IMR-90 (cell line): Measurements from ENCODE around the gene LNX1.

Source experiments
- CTCF ChIP-seq: conservative IDR thresholded peaks from 2 replicates; pipeline ENCODE4 v1.5.1; 2012; ENCODE audit warnings: mild to moderate bottlenecking, low read depth, low read length, improper control_type of control experiment
- ELK1 ChIP-seq: fragments of 150-350 bp; IDR thresholded peaks from 2 replicates; pipeline ENCODE4 v1.6.1; 2016; ENCODE audit warnings: low read depth, mild to moderate bottlenecking, low read length, moderate library complexity, borderline replicate concordance
- MAFK ChIP-seq: IDR thresholded peaks from 2 replicates; pipeline ENCODE4 v1.6.1; 2012; ENCODE audit warnings: low read depth, low read length, improper control_type of control experiment
- MXI1 ChIP-seq: IDR thresholded peaks from 2 replicates; pipeline ENCODE4 v1.6.1; 2012; ENCODE audit warnings: low read depth, mild to moderate bottlenecking, low read length, moderate library complexity, borderline replicate concordance
- POLR2A ChIP-seq: IDR thresholded peaks from 2 replicates; pipeline ENCODE4 v1.6.1; 2012; ENCODE audit warnings: mild to moderate bottlenecking, low read depth, low read length
- RFX5 ChIP-seq: IDR thresholded peaks from 2 replicates; pipeline ENCODE4 v1.8.0; 2012; ENCODE audit warnings: low read depth, mild to moderate bottlenecking, low read length, moderate library complexity
- SMC3 ChIP-seq: fragments of 150-350 bp; IDR thresholded peaks from 2 replicates; pipeline ENCODE4 v1.6.1; 2016; ENCODE audit warnings: low read depth, mild to moderate bottlenecking, antibody characterized with exemption, low read length, moderate library complexity
- USF2 ChIP-seq: fragments of 150-350 bp; IDR thresholded peaks from 2 replicates; pipeline ENCODE4 v1.6.1; 2017; ENCODE audit warnings: mild to moderate bottlenecking, antibody characterized with exemption, low read length, low read depth

- no peak for TF ChIP-seq CTCF
- no peak for TF ChIP-seq SMC3
- TF ChIP-seq RFX5 = no peak
- TF ChIP-seq MAFK = no peak
- TF ChIP-seq ELK1 = no peak
- TF ChIP-seq POLR2A = no peak
- no peak for TF ChIP-seq USF2
- no peak for TF ChIP-seq MXI1
Observed at GRCh38 chr4:53459548-53459947, 131.7 kb downstream of the LNX1 start.
